HepG2 (cell line): ENCODE measurements around the gene RSPH9. TPM values are rescaled to one million over a fixed set of nuclear protein-coding genes. Genes with fewer than 3 reads are reported as not detected.
A peak's percentile ranks its signal among the peaks of the same experiment; 100 is the strongest.

Source experiments
- EP300 ChIP-seq, 3 experiments: sonication (generic) in 1 of 3; formaldehyde crosslinking in 1 of 3; IDR thresholded peaks; 2 replicates each; pipeline versions ENCODE4 v1.5.1 to v1.6.1; 2011 to 2020; ENCODE audit warnings: low read depth in 2 of 3, low read length in 2 of 3, borderline replicate concordance in 1 of 3, improper control_type of control experiment in 1 of 3, mild to moderate bottlenecking in 1 of 3, missing genetic modification reagents in 1 of 3, moderate library complexity in 1 of 3
- FLYWCH1 ChIP-seq: sonication (generic); formaldehyde crosslinking; IDR thresholded peaks from 2 replicates; pipeline ENCODE4 v1.8.1; 2023; ENCODE audit warnings: mild to moderate bottlenecking, missing genetic modification reagents
- HDAC1 ChIP-seq: sonication (generic); formaldehyde crosslinking; IDR thresholded peaks from 2 replicates; pipeline ENCODE4 v1.5.1; 2020; ENCODE audit warnings: mild to moderate bottlenecking, missing genetic modification reagents
- PAF1 ChIP-seq: IDR thresholded peaks from 2 replicates; pipeline ENCODE4 v1.6.1; 2016; ENCODE audit warnings: missing genetic modification reagents, missing compliant biosample characterization
- SNAI1 ChIP-seq: sonication (generic); formaldehyde crosslinking; IDR thresholded peaks from 2 replicates; pipeline ENCODE4 v1.5.0; 2020; ENCODE audit warnings: mild to moderate bottlenecking, missing genetic modification reagents, borderline replicate concordance
- ZBED4 ChIP-seq: sonication (generic); formaldehyde crosslinking; IDR thresholded peaks from 2 replicates; pipeline ENCODE4 v1.4.0; 2020; ENCODE audit warnings: missing genetic modification reagents, borderline replicate concordance
- ZFY ChIP-seq: sonication (generic); formaldehyde crosslinking; IDR thresholded peaks from 2 replicates; pipeline ENCODE4 v1.4.0; 2020; ENCODE audit warnings: missing genetic modification reagents
- ZHX1 ChIP-seq: sonication (generic); formaldehyde crosslinking; IDR thresholded peaks from 2 replicates; pipeline ENCODE4 v1.8.1; 2022; ENCODE audit warnings: low read depth, mild to moderate bottlenecking, missing genetic modification reagents
- ZNF251 ChIP-seq: sonication (generic); formaldehyde crosslinking; IDR thresholded peaks from 2 replicates; pipeline ENCODE4 v1.9.0; 2021; ENCODE audit warnings: mild to moderate bottlenecking, missing genetic modification reagents
- ZNF263 ChIP-seq: sonication (generic); formaldehyde crosslinking; IDR thresholded peaks from 2 replicates; pipeline ENCODE4 v1.4.0; 2020; ENCODE audit warnings: missing genetic modification reagents
- ZNF280D ChIP-seq: sonication (generic); formaldehyde crosslinking; IDR thresholded peaks from 2 replicates; pipeline ENCODE4 v1.5.1; 2020; ENCODE audit warnings: mild to moderate bottlenecking, missing genetic modification reagents
- ZNF329 ChIP-seq: sonication (generic); formaldehyde crosslinking; IDR thresholded peaks from 2 replicates; pipeline ENCODE4 v1.9.0; 2021; ENCODE audit warnings: low read depth, mild to moderate bottlenecking, missing genetic modification reagents
- ZNF530 ChIP-seq: sonication (generic); formaldehyde crosslinking; IDR thresholded peaks from 2 replicates; pipeline ENCODE4 v1.5.0; 2020; ENCODE audit warnings: low read depth, mild to moderate bottlenecking, missing genetic modification reagents
- ZNF564 ChIP-seq: sonication (generic); formaldehyde crosslinking; IDR thresholded peaks from 2 replicates; pipeline ENCODE4 v1.8.1; 2023; ENCODE audit warnings: mild to moderate bottlenecking, missing genetic modification reagents
- ZNF672 ChIP-seq: sonication (generic); formaldehyde crosslinking; IDR thresholded peaks from 2 replicates; pipeline ENCODE4 v1.8.1; 2022; ENCODE audit warnings: missing genetic modification reagents
- ZNF780A ChIP-seq: sonication (generic); formaldehyde crosslinking; IDR thresholded peaks from 2 replicates; pipeline ENCODE4 v1.8.0; 2022; ENCODE audit warnings: mild to moderate bottlenecking, missing genetic modification reagents, moderate library complexity
- ZNF788 ChIP-seq: sonication (generic); formaldehyde crosslinking; IDR thresholded peaks from 2 replicates; pipeline ENCODE4 v1.5.0; 2020; ENCODE audit warnings: mild to moderate bottlenecking, missing genetic modification reagents, borderline replicate concordance
- ZNF792 ChIP-seq: IDR thresholded peaks from 2 replicates; pipeline ENCODE4 v1.6.1; 2016
- polyA plus RNA-seq, 8 experiments: library from polyadenylated mRNA; depleted of rRNA in 3 of 8; stranded (reverse) in 7 of 8; unstranded in 1 of 8; fragments of >200 nt; fragmentation: Illumina TruSeq in 4 of 8; extraction: Trizol in 4 of 8; gene quantifications; 2 replicates each; pipeline versions ENCODE4 v1.2.1 to v1.2.3, GENCODE V29; 2011 to 2016; ENCODE audit warnings: low read depth in 4 of 8, missing spikeins in 1 of 8, mixed read lengths in 1 of 8; ENCODE audit not compliant: insufficient read depth in 1 of 8
- total RNA-seq, 5 experiments: library from RNA; depleted of rRNA; stranded (reverse); fragments of >200 nt; fragmentation: Illumina TruSeq; extraction: Trizol; gene quantifications; 2 replicates each; pipeline ENCODE4 v1.2.3, GENCODE V29; 2016; ENCODE audit warnings: low read depth in 1 of 5

Gene RSPH9
- total and polyA plus RNA-seq, 2 of the 13 experiments (the other 11 are each of a cell fraction or from before 2014, with no cell fraction given) = 0.04 TPM; not detected in 1

GRCh38 chr6:43629505-43630300 lies 15.1 kb upstream of the RSPH9 start (continued):
- peak; percentile 60 for TF ChIP-seq ZBED4 (CRISPR knock-in tag)
- no peak for TF ChIP-seq PAF1 (CRISPR knock-in tag)
- TF ChIP-seq ZNF280D = peak; percentile 58; the same call in 1 of the 2 replicates
- no peak; the same call in 1 of the 2 replicates for TF ChIP-seq ZNF788 (CRISPR knock-in tag)
- TF ChIP-seq SNAI1 = peak; percentile 92; the same call in 1 of the 2 replicates
- peak; percentile 13 for TF ChIP-seq HDAC1 (CRISPR knock-in tag)
- no peak for TF ChIP-seq ZHX1
- peak; percentile 35 for TF ChIP-seq ZFY (CRISPR knock-in tag)
- no peak for TF ChIP-seq ZNF329 (CRISPR knock-in tag)
- 0 out of 4 replicates have a peak, but pooled peaks of 1 of the 2 experiments have one; percentile 16 for TF ChIP-seq EP300 (IDR thresholded peaks at IDR 0.05; ENCODE audit: low read depth in 2 of 2, low read length in 2 of 2)
- TF ChIP-seq EP300 (CRISPR knock-in tag; IDR thresholded peaks at IDR 0.05; ENCODE audit: borderline replicate concordance) = peak; percentile 40
- TF ChIP-seq ZNF263 (CRISPR knock-in tag) = peak; percentile 52
- no peak for TF ChIP-seq ZNF530 (CRISPR knock-in tag)
- TF ChIP-seq ZNF672 (CRISPR knock-in tag) = no peak
- no peak for TF ChIP-seq ZNF564
- TF ChIP-seq FLYWCH1 = no peak
- peak; percentile 12; the same call in 1 of the 2 replicates for TF ChIP-seq ZNF792 (CRISPR knock-in tag)
- TF ChIP-seq ZNF780A = no peak; the same call in 1 of the 2 replicates
- TF ChIP-seq ZNF251 (CRISPR knock-in tag) = no peak
